Spleen (tissue), 11 donors: Measurements from ENCODE around the gene PPP2R2B. TPM values are rescaled to one million over a fixed set of nuclear protein-coding genes. Genes with fewer than 3 reads are reported as not detected.

Source experiments
- DNase-seq: peaks from one replicate; pipeline ENCODE4 v3.0.0-alpha.2; 2020
- H3K27ac ChIP-seq, 8 donors: fragments of 200-600 bp; sonication (generic) in 7 of 8; 1 replicate in 4 of 8; 2 replicates in 4 of 8; pipeline versions ENCODE4 v1.5.0 to v1.8.0; 2016 to 2021; ENCODE audit warnings: inconsistent platforms in 4 of 8, mild to moderate bottlenecking in 4 of 8, moderate library complexity in 1 of 8
- H3K27me3 ChIP-seq, 7 donors: fragments of 200-600 bp; sonication (generic) in 6 of 7; replicated peaks in 1 of 7; 1 replicate in 4 of 7; 2 replicates in 3 of 7; pipeline versions ENCODE4 v1.5.0 to v1.8.0; 2016 to 2021; ENCODE audit warnings: inconsistent platforms in 3 of 7, mild to moderate bottlenecking in 1 of 7
- H3K36me3 ChIP-seq, 6 donors: fragments of 200-600 bp; sonication (generic) in 5 of 6; 1 replicate in 4 of 6; 2 replicates in 2 of 6; pipeline versions ENCODE4 v1.5.0 to v1.8.0; 2016 to 2021; ENCODE audit warnings: inconsistent platforms in 2 of 6
- H3K4me1 ChIP-seq, 6 donors: fragments of 200-600 bp; sonication (generic) in 5 of 6; 1 replicate in 3 of 6; 2 replicates in 3 of 6; pipeline versions ENCODE4 v1.5.0 to v1.8.0; 2016 to 2021; ENCODE audit warnings: inconsistent platforms in 3 of 6
- H3K4me3 ChIP-seq, 8 donors: fragments of 200-600 bp; sonication (generic) in 7 of 8; 1 replicate in 4 of 8; 2 replicates in 4 of 8; pipeline versions ENCODE4 v1.5.0 to v1.8.0; 2016 to 2021; ENCODE audit warnings: inconsistent platforms in 4 of 8, mild to moderate bottlenecking in 4 of 8, moderate library complexity in 2 of 8
- H3K9me3 ChIP-seq, 8 donors: fragments of 200-600 bp; sonication (generic) in 7 of 8; 1 replicate in 4 of 8; 2 replicates in 4 of 8; pipeline versions ENCODE4 v1.5.0 to v1.8.0; 2016 to 2021; ENCODE audit warnings: inconsistent platforms in 4 of 8
- POLR2A ChIP-seq, 3 donors: fragments of 450-650 bp; IDR thresholded peaks; one replicate each; pipeline ENCODE4 v1.5.1; 2017; ENCODE audit warnings: antibody characterized with exemption in 3 of 3, mild to moderate bottlenecking in 1 of 3
- POLR2AphosphoS5 ChIP-seq, 3 donors: sonication (generic); formaldehyde crosslinking; IDR thresholded peaks; one replicate each; pipeline ENCODE4 v1.5.1; 2017; ENCODE audit warnings: antibody characterized with exemption in 3 of 3
- WGBS, 5 donors: extraction: QIAGEN DNeasy Blood & Tissue Kit in 3 of 5; methylation state at CpG; one replicate each; pipeline versions ENCODE4 v1.1.5 to v1.1.7; 2013 to 2018; 5-methylcytosine and 5-hydroxymethylcytosine counted together
- intact Hi-C: fragments of 100-400 bp; cut with DNase I; formaldehyde crosslinking; loops from one replicate; pipeline ENCODE4 v1.15.0; 2023; ENCODE audit warnings: low total_unique reads
- polyA plus RNA-seq, 3 donors: library from polyadenylated mRNA; stranded (reverse); fragments of 200-250 nt; gene quantifications; one replicate each; pipeline ENCODE4 v1.2.1, GENCODE V29; 2013
- total RNA-seq, 7 donors: library from RNA; depleted of rRNA in 3 of 7; stranded (reverse); fragments of >200 nt in 3 of 7; fragmentation: NEBNext Ultra II Directional in 4 of 7; extraction: Animal tissue kit (Norgen Biotek cat#: 25700) in 4 of 7; gene quantifications; one replicate each; pipeline versions ENCODE4 v1.1.0 to v1.2.1, GENCODE V29; 2016 to 2021
- TF ChIP-seq, protein P1 (sequence below), 11 experiments: fragments of 200-600 bp in 7 of 11; fragments of 450-650 bp in 4 of 11; sonication (generic) in 4 of 11; IDR thresholded peaks in 8 of 11; conservative IDR thresholded peaks in 3 of 11; 1 replicate in 7 of 11; 2 replicates in 4 of 11; pipeline versions ENCODE4 v1.4.0 to v1.8.0; 2016 to 2021; ENCODE audit warnings: antibody characterized with exemption in 11 of 11, inconsistent platforms in 4 of 11, mild to moderate bottlenecking in 1 of 11
- donor health status: healthy with polysubstance abuse.
- donor health status: DM: no; HTN: no; CAD: no; lungs with moderate emphysema.
- donor health status: DM: no; HTN: no; CAD: no.
- donor health status: Bipolar disorder and iron deficiency.
- donor health status: healthy.
- donor health status: DM: no; HTN: no; CAD: no.
- donor health status: DM: yes; HTN: yes; CAD: no.

The PPP2R2B gene
- total and polyA plus RNA-seq, 10 donors: 0.17 to 9.3 (median 4.1) TPM

DNA sequence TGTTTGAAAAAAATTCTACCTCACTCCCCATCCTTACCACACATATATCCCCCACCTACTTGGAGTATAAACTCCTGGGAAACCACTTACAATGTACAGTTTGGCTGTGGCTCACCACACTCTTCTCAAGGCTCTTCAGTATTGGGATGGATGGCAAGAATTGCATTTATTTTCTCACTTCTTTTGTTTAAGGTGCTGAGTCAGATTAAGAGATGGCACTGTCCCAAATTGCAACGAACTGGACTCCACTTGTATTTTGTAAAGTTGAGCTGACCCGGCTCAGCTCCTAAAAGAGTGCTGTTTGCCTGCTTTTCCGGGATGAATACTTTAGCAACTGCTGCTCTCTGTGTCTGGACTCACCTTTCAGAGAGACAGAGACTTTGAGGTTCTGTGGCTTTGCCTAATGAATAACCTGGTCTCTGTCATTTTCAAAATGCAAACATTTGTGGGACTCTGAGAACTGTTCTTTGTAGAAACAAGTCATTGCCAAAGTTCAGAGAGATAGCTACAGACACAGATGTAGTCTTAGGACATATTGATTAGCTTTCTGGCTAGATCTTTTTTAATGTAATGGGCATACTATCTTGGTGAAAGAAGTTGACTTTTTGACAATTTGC is 42.2 kb downstream of the PPP2R2B start:
- H3K4me3 ChIP-seq: no peak overlapping the region
- 55 to 78% (median 68%) methylated on average over 3 of the region's 3 CpGs for WGBS, 5 donors
- H3K4me1 ChIP-seq: no peaks in the 10 kb centered on the region
- TF ChIP-seq POLR2AphosphoS5 (IDR thresholded peaks at IDR 0.05): no peak
- TF ChIP-seq, protein P1, sequence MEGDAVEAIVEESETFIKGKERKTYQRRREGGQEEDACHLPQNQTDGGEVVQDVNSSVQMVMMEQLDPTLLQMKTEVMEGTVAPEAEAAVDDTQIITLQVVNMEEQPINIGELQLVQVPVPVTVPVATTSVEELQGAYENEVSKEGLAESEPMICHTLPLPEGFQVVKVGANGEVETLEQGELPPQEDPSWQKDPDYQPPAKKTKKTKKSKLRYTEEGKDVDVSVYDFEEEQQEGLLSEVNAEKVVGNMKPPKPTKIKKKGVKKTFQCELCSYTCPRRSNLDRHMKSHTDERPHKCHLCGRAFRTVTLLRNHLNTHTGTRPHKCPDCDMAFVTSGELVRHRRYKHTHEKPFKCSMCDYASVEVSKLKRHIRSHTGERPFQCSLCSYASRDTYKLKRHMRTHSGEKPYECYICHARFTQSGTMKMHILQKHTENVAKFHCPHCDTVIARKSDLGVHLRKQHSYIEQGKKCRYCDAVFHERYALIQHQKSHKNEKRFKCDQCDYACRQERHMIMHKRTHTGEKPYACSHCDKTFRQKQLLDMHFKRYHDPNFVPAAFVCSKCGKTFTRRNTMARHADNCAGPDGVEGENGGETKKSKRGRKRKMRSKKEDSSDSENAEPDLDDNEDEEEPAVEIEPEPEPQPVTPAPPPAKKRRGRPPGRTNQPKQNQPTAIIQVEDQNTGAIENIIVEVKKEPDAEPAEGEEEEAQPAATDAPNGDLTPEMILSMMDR (IDR thresholded peaks at IDR 0.05 in 8 of 11, conservative IDR thresholded peaks at IDR 0.05 in 3 of 11): no peak
- TF ChIP-seq POLR2A (IDR thresholded peaks at IDR 0.05): no peak
- H3K27me3 ChIP-seq: no peaks in the 10 kb centered on the region
- H3K27ac ChIP-seq: no peak overlapping the region
- DNase-seq: no peak
- H3K9me3 ChIP-seq: peaks cover 0 to 11% (median 7%) of the 10 kb centered on the region in 8 donors
- H3K36me3 ChIP-seq: no peaks in the 10 kb centered on the region
- intact Hi-C loops: no loop called here

DNA sequence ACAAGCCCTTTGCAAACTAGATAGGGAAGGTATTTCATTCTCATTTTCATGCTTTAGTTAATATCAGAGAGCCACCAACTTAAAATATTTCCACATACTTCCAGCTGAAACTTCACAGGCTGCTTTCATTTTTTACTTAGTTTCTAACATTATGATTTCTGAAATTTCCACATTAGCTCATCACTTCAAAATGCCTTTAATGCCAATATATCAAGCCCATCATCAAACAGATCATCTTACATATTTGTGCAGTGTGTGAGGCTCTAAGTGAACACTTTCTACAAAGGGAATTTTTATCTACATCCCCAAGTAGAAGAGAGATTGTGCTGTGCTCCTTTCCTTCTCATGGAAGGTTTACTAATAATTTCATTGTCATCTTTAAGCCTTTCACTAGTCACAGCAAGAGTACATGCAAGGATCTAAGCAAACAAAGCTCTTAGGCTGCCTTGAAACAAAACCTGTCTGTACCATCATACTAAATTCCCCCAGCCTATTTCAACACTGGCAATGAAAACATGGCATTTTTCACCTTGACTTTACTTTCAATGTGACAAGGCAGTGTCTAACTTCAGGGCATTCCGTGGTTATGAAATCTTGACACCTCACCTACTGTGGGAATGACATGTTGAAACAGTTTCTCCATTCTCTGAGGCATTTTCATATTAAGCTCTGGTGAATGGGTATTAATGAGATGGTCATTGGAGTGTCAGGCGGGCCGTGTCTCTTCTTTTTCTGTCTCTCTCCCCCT is 45.4 kb downstream of the PPP2R2B start:
- TF ChIP-seq POLR2A (IDR thresholded peaks at IDR 0.05): no peak
- TF ChIP-seq POLR2AphosphoS5 (IDR thresholded peaks at IDR 0.05): no peak
- TF ChIP-seq, protein P1 (IDR thresholded peaks at IDR 0.05 in 8 of 11, conservative IDR thresholded peaks at IDR 0.05 in 3 of 11): no peak
- intact Hi-C loops: no loop called here
- no peak for DNase-seq
- H3K36me3 ChIP-seq: no peaks in the 10 kb centered on the region
- H3K27ac ChIP-seq: no peak overlapping the region
- H3K4me1 ChIP-seq: no peaks in the 10 kb centered on the region
- H3K27me3 ChIP-seq: no peaks in the 10 kb centered on the region
- no peak overlapping the region for H3K4me3 ChIP-seq
- WGBS, 5 donors: 74 to 86% (median 79%) methylated on average over 3 of the region's 3 CpGs
- no peaks in the 10 kb centered on the region for H3K9me3 ChIP-seq

DNA sequence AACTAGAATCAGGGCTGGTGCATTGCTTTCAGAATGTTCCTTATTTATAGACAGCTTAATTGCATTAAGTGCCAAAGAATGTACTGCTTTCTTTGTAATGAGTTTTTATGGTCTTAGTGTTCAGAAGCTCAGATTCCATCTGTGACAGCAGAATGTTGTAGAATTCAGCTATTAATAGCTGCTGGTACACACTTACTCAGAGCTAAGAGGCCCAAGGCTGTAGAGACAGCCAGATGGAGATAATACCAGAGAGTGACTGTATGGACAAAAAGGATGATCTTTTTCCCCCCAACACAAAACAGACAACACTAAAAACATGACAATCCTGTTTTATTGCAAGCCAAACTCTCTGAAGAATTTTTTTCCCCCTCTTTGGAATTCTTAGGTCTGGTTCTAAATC is 50.2 kb downstream of the PPP2R2B start:
- Histone ChIP-seq H3K9me3 (no peaks in the 10 kb centered on the region), H3K4me3 (no peak overlapping the region), H3K4me1 (no peaks in the 10 kb centered on the region), H3K27me3 (no peaks in the 10 kb centered on the region), H3K36me3 (no peaks in the 10 kb centered on the region), H3K27ac (no peak overlapping the region)
- TF ChIP-seq POLR2AphosphoS5 (IDR thresholded peaks at IDR 0.05): no peak
- TF ChIP-seq, protein P1 (IDR thresholded peaks at IDR 0.05 in 8 of 11, conservative IDR thresholded peaks at IDR 0.05 in 3 of 11): no peak
- no peak for TF ChIP-seq POLR2A (IDR thresholded peaks at IDR 0.05)
- intact Hi-C loops: no loop called here
- DNase-seq: no peak

DNA sequence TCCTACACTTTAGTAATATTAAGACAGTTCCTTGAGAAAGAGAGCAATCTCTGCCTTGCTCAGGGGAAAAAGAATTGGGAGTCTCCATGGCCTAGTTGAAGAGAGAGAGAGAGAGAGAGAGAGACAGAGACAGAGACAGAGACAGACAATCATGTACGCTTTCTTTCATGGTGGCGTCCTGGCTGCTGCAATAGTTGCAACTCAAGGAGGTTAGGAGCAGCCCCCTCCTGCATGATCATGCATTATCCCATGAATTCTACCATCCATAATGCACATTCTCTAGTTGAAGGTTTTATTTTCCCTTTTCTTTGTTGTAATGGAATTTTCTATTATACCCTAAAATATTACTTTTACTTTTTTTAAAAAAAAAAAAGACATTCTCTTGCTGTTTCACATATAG is 50.7 kb downstream of the PPP2R2B start:
- 59 to 92% (median 81%) methylated on average over 2 of the region's 2 CpGs for WGBS, 5 donors
- Histone ChIP-seq H3K27me3 (no peaks in the 10 kb centered on the region), H3K4me3 (no peak overlapping the region), H3K27ac (no peak overlapping the region), H3K4me1 (no peaks in the 10 kb centered on the region), H3K9me3 (no peaks in the 10 kb centered on the region), H3K36me3 (no peaks in the 10 kb centered on the region)
- DNase-seq: no peak
- intact Hi-C loops: no loop called here
- TF ChIP-seq POLR2A (IDR thresholded peaks at IDR 0.05): no peak
- TF ChIP-seq, protein P1 (IDR thresholded peaks at IDR 0.05 in 8 of 11, conservative IDR thresholded peaks at IDR 0.05 in 3 of 11): no peak
- no peak for TF ChIP-seq POLR2AphosphoS5 (IDR thresholded peaks at IDR 0.05)
